Upper lobe of left lung (tissue), 6 donors: Measurements from ENCODE around the gene DUSP15. TPM values are rescaled to one million over a fixed set of nuclear protein-coding genes. Genes with fewer than 3 reads are reported as not detected.

Experiments used
- ATAC-seq, 2 donors: fragments of 200-7000 bp; cut with Tn5 transposase; one replicate each; pipeline ENCODE4 v1.9.1; 2022; ENCODE audit warnings: mild to moderate bottlenecking in 2 of 2, moderate library complexity in 2 of 2; ENCODE audit not compliant: low FRiP score in 2 of 2
- DNase-seq, 2 donors: peaks; one replicate each; pipeline ENCODE4 v3.0.0-alpha.2; 2019 to 2020
- H3K27ac ChIP-seq, 4 donors: fragments of 200-600 bp; sonication (generic); one replicate each; pipeline ENCODE4 v1.5.1; 2016 to 2019
- H3K27me3 ChIP-seq, 4 donors: fragments of 200-600 bp; sonication (generic); one replicate each; pipeline ENCODE4 v1.5.1; 2017 to 2019
- H3K36me3 ChIP-seq, 4 donors: fragments of 200-600 bp; sonication (generic); one replicate each; pipeline ENCODE4 v1.5.1; 2016 to 2019
- H3K4me1 ChIP-seq, 4 donors: fragments of 200-600 bp; sonication (generic); one replicate each; pipeline ENCODE4 v1.5.1; 2018 to 2019
- H3K4me3 ChIP-seq, 4 donors: fragments of 200-600 bp; sonication (generic); one replicate each; pipeline ENCODE4 v1.5.1; 2017 to 2019; ENCODE audit warnings: mild to moderate bottlenecking in 2 of 4, moderate library complexity in 1 of 4
- H3K9me3 ChIP-seq, 4 donors: fragments of 200-600 bp; sonication (generic); one replicate each; pipeline ENCODE4 v1.5.1; 2018 to 2019
- EP300 ChIP-seq, 4 donors: sonication (generic); formaldehyde crosslinking; IDR thresholded peaks; one replicate each; pipeline ENCODE4 v1.5.1; 2017; ENCODE audit warnings: antibody characterized with exemption in 4 of 4, control low read depth in 2 of 4
- POLR2A ChIP-seq, 4 donors: fragments of 450-650 bp; IDR thresholded peaks; one replicate each; pipeline ENCODE4 v1.5.1; 2016 to 2017; ENCODE audit warnings: antibody characterized with exemption in 4 of 4, mild to moderate bottlenecking in 2 of 4
- POLR2AphosphoS5 ChIP-seq, 2 donors: sonication (generic); formaldehyde crosslinking; IDR thresholded peaks; one replicate each; pipeline ENCODE4 v1.5.1; 2017; ENCODE audit warnings: antibody characterized with exemption in 2 of 2
- WGBS, 2 donors: methylation state at CpG; one replicate each; pipeline ENCODE4 v1.1.5; 2017 to 2018; 5-methylcytosine and 5-hydroxymethylcytosine counted together
- total RNA-seq, 6 donors: library from RNA; depleted of rRNA in 4 of 6; stranded (reverse); fragments of >200 nt in 4 of 6; gene quantifications; one replicate each; pipeline versions ENCODE4 v1.1.0 to v1.2.1, GENCODE V29; 2016 to 2021
- TF ChIP-seq, protein P1 (sequence below), 6 experiments: fragments of 450-650 bp in 4 of 6; fragments of 200-600 bp in 2 of 6; sonication (generic) in 2 of 6; IDR thresholded peaks; one replicate each; pipeline ENCODE4 v1.5.1; 2016 to 2019; ENCODE audit warnings: antibody characterized with exemption in 6 of 6
- donor health status: DM: no; HTN: no; CAD: no; lungs with moderate emphysema.
- donor health status: DM: no; HTN: yes; CAD: no; lungs with severe emphysema.

Gene DUSP15
- total RNA-seq, 6 donors from 2014 or later: 0.69 to 1.7 (median 1.1) TPM; not detected in 1

DNA sequence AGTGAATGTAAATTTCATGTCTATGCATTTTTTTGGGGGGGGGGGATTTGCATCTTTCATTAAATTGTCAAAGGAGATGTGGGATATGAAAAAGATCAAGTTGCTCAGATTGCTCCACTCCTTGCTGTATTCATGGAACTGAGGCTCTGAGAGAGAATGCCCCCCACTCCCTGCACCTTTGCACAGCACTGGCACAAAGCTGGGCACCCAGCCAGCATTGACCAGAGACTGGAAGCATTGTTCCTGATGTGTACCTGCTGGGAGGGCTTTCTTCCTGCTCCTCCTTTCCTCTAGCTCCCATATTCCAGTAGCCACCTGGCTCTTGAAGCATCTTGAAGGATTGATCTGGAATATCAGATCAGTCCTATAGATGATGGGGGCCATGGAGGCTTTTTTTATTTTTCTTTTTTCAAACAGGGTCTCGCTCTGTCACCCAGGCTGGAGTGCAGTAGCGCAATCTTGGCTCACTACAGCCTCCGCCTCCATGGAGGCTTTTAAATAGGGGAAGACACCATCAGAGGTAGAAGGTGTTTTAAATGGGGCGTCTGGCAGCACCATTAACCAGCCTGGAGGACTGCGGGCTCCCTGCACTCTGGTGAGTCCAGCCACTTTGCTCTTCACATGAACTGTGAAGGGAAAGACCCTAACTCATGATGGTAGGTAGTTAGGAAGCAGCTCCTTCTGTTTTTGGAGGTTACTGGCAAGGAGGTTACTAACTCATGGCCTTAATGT, 10.9 kb downstream of the DUSP15 start:
- TF ChIP-seq POLR2A (IDR thresholded peaks at IDR 0.05) (no peak), EP300 (IDR thresholded peaks at IDR 0.05) (no peak), POLR2AphosphoS5 (IDR thresholded peaks at IDR 0.05) (no peak)
- TF ChIP-seq, protein P1, sequence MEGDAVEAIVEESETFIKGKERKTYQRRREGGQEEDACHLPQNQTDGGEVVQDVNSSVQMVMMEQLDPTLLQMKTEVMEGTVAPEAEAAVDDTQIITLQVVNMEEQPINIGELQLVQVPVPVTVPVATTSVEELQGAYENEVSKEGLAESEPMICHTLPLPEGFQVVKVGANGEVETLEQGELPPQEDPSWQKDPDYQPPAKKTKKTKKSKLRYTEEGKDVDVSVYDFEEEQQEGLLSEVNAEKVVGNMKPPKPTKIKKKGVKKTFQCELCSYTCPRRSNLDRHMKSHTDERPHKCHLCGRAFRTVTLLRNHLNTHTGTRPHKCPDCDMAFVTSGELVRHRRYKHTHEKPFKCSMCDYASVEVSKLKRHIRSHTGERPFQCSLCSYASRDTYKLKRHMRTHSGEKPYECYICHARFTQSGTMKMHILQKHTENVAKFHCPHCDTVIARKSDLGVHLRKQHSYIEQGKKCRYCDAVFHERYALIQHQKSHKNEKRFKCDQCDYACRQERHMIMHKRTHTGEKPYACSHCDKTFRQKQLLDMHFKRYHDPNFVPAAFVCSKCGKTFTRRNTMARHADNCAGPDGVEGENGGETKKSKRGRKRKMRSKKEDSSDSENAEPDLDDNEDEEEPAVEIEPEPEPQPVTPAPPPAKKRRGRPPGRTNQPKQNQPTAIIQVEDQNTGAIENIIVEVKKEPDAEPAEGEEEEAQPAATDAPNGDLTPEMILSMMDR (IDR thresholded peaks at IDR 0.05): no peak
- no peak overlapping the region for H3K4me3 ChIP-seq
- no peaks in the 10 kb centered on the region for H3K9me3 ChIP-seq
- DNase-seq (no peak), ATAC-seq (no peak)
- H3K36me3 ChIP-seq: no peaks in the 10 kb centered on the region
- WGBS, 2 donors: 95 to 100% methylated on average over 5 of the region's 5 CpGs
- H3K27me3 ChIP-seq: peaks cover 0 to 11% (median 6%) of the 10 kb centered on the region in 4 donors
- peaks cover 16 to 17% (median 16%) of the 10 kb centered on the region in 4 donors for H3K4me1 ChIP-seq
- H3K27ac ChIP-seq: no peak overlapping the region

DNA sequence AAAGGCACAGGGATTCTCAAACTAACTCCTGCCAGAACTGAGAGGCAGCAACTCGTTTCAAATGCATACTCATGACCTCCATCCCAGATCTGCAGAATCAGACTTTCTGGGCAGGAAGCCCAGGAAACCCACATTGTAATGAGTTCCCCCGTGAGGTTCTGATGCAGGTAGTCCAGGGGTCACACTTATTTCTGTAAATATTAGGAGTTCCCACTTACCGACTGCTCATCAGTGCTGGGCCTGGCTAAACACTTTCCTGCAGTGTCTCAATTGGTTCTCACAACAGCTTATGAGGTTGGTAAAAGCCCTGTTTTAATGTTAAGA, 11.6 kb downstream of the DUSP15 start:
- no peaks in the 10 kb centered on the region for H3K9me3 ChIP-seq
- no peak overlapping the region for H3K4me3 ChIP-seq
- DNase-seq (no peak), ATAC-seq (no peak)
- 27 to 100% methylated on average over 1 to 3 of the region's 3 CpGs for WGBS, 2 donors
- H3K4me1 ChIP-seq: peaks cover 16 to 17% (median 16%) of the 10 kb centered on the region in 4 donors
- H3K36me3 ChIP-seq: no peaks in the 10 kb centered on the region
- peaks cover 0 to 11% (median 6%) of the 10 kb centered on the region in 4 donors for H3K27me3 ChIP-seq
- no peak overlapping the region for H3K27ac ChIP-seq
- TF ChIP-seq, protein P1 (IDR thresholded peaks at IDR 0.05): no peak
- TF ChIP-seq POLR2A (IDR thresholded peaks at IDR 0.05): no peak
- TF ChIP-seq POLR2AphosphoS5 (IDR thresholded peaks at IDR 0.05): no peak
- TF ChIP-seq EP300 (IDR thresholded peaks at IDR 0.05): no peak

DNA sequence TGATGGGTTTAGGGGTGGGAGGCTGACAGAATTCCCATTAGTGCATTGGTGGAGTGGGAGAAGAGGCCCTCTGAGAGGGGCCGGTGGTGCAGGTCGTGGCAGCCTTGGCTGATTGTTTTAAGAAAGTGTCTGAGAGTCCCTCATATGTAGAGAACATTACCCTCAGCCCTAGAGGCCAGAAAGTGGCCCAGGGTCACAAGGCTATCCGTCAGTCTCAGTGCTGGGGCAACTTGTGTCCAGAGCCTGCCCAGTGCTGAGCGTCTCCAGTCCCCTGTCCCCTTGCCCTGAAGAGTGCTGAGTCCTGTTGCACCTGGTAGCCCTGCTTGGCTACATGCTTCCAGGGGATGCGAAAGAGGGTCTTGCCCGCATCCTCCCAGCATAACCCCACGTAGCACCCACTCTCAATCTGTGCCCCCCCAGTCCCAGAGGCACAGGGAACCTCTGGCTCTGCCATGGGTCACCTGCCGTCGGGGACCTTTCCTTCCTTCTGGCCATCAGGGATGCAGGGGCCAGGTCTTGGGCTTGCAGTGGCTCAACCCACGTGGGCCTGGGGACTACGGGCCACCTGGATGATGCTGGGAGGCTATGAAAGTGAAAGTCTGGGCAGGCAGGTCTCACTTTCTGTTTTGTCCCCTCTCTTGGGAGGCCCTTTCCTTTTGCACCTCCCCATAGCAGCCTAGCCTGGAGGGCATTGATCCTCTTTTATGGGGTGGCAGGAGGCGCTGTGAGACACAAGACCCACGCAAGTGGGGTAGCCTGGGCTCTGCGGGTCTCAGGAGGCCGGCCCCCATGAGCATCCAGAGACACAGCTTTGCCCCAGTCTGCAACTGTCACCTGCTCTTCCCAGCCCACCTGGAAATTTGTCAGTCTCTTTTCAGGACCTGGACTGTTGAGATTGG, 12.2 kb downstream of the DUSP15 start:
- no peak for TF ChIP-seq EP300 (IDR thresholded peaks at IDR 0.05)
- TF ChIP-seq POLR2AphosphoS5 (IDR thresholded peaks at IDR 0.05): no peak
- no peak for TF ChIP-seq POLR2A (IDR thresholded peaks at IDR 0.05)
- Histone ChIP-seq H3K27me3 (peaks cover 0 to 11% (median 6%) of the 10 kb centered on the region in 4 donors), H3K9me3 (no peaks in the 10 kb centered on the region), H3K4me1 (peaks cover 16 to 17% (median 16%) of the 10 kb centered on the region in 4 donors), H3K27ac (no peak overlapping the region), H3K36me3 (no peaks in the 10 kb centered on the region), H3K4me3 (no peak overlapping the region)
- no peak for DNase-seq
- WGBS, 2 donors: 73% methylated on average over 12 to 14 of the region's 15 CpGs
- no peak for ATAC-seq

DNA sequence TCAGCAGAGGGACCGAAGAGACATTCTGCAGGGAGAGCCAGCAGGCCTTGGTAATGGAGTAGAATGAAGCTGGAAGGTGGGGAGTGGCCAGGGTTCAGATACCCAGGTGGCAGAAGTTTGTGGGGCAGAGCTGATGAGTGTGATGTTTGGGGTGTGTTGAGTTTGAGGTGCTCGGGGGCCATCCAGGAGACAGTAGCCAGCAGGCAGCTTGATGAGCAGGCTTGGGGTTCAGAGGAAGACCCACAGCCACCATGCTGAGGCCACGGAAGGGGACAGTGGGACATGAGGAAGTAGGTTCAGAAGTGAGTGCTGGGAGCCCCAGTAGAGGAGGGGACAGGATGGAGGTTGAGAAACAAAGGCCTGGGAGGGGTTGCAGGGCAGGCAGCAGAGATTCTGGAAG, 13.8 kb downstream of the DUSP15 start:
- Histone ChIP-seq H3K4me1 (peaks cover 11 to 17% (median 17%) of the 10 kb centered on the region in 4 donors), H3K9me3 (no peaks in the 10 kb centered on the region), H3K4me3 (no peak overlapping the region), H3K36me3 (no peaks in the 10 kb centered on the region), H3K27me3 (peaks cover 0 to 11% (median 5%) of the 10 kb centered on the region in 4 donors), H3K27ac (no peak overlapping the region)
- TF ChIP-seq POLR2A (IDR thresholded peaks at IDR 0.05) (no peak), POLR2AphosphoS5 (IDR thresholded peaks at IDR 0.05) (no peak), EP300 (IDR thresholded peaks at IDR 0.05) (no peak)
- TF ChIP-seq, protein P1 (IDR thresholded peaks at IDR 0.05): no peak
- no peak for ATAC-seq
- no peak for DNase-seq
- 51 to 59% methylated on average over 3 of the region's 3 CpGs for WGBS, 2 donors

DNA sequence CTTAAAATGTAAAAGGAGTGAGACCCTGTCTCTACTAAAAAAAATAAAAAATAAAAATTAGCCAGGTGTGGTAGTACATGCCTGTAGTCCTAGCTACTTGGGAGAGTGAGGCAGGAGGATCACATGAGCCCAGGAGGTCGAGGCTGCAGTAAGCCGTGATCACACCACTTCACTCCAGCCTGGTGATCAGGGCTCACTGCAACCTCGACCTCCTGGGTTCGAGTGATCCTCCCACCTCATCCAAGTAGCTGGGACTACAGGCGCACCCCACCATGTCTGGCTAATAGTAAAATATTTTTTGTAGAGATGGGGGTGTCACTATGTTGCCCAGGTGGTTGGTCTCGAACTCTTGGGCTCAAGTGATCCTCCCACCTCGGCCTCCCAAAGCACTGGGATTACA, 16.8 kb downstream of the DUSP15 start:
- TF ChIP-seq EP300 (IDR thresholded peaks at IDR 0.05) (no peak), POLR2A (IDR thresholded peaks at IDR 0.05) (no peak), POLR2AphosphoS5 (IDR thresholded peaks at IDR 0.05) (no peak)
- TF ChIP-seq, protein P1 (IDR thresholded peaks at IDR 0.05): no peak
- H3K36me3 ChIP-seq: no peaks in the 10 kb centered on the region
- DNase-seq (no peak), ATAC-seq (no peak)
- H3K9me3 ChIP-seq: no peaks in the 10 kb centered on the region
- H3K4me1 ChIP-seq: peaks cover 0 to 8% (median 4%) of the 10 kb centered on the region in 4 donors
- no peak overlapping the region for H3K4me3 ChIP-seq
- WGBS, 2 donors: 76 to 84% methylated on average over 7 of the region's 7 CpGs
- peaks cover 0 to 18% (median 1%) of the 10 kb centered on the region in 4 donors for H3K27me3 ChIP-seq
- no peak overlapping the region for H3K27ac ChIP-seq
